B cell (primary cell): ENCODE results near the gene CISD1. TPM values are rescaled to one million over a fixed set of nuclear protein-coding genes. Genes with fewer than 3 reads are reported as not detected.

Experiments
- ATAC-seq: fragments of 200-7000 bp; cut with Tn5 transposase; one replicate; pipeline ENCODE4 v1.10.0; 2021; ENCODE audit warnings: low read depth, mild to moderate bottlenecking, moderate number of reproducible peaks, moderate library complexity
- CTCF ChIA-PET: fragments of 350-600 bp; sonication (Branson Sonifier 250); formaldehyde crosslinking; loops from one replicate; lab custom pipeline; 2021; ENCODE audit warnings: antibody characterized with exemption, inconsistent platforms; lab: Charles Lee
- POLR2A ChIA-PET: fragments of 350-600 bp; sonication (Branson Sonifier 250); formaldehyde crosslinking; loops from one replicate; lab custom pipeline; 2021; ENCODE audit warnings: antibody characterized with exemption; lab: Charles Lee
- DNase-seq: peaks from one replicate; pipeline ENCODE4 v3.0.0; 2013
- H2AFZ ChIP-seq: 2 replicates; pipeline ENCODE4 v1.6.1; 2012; ENCODE audit warnings: mild to moderate bottlenecking, low read depth, low read length; ENCODE audit not compliant: insufficient read depth, poor library complexity, severe bottlenecking
- H3K27ac ChIP-seq, 2 donors: 1 replicate in 1 of 2; 2 replicates in 1 of 2; pipeline ENCODE4 v1.5.1; 2012 to 2013; ENCODE audit warnings: low read length in 2 of 2, mild to moderate bottlenecking in 2 of 2, moderate library complexity in 1 of 2
- H3K27me3 ChIP-seq, 4 experiments: fragments of 200-600 bp in 1 of 4; sonication (generic) in 1 of 4; replicated peaks in 1 of 4; 1 replicate in 2 of 4; 2 replicates in 2 of 4; pipeline versions ENCODE4 v1.6.1 to v1.7.0; 2013 to 2016; ENCODE audit warnings: low read length in 3 of 4, mild to moderate bottlenecking in 2 of 4, mixed read lengths in 1 of 4, moderate library complexity in 1 of 4; ENCODE audit not compliant: insufficient read depth in 4 of 4, control insufficient read depth in 3 of 4; ENCODE audit errors: control extremely low read depth in 1 of 4
- H3K36me3 ChIP-seq, 2 experiments: replicated peaks in 1 of 2; 1 replicate in 1 of 2; 2 replicates in 1 of 2; pipeline versions ENCODE4 v1.6.1 to v1.7.1; 2013; ENCODE audit warnings: low read length in 1 of 2; ENCODE audit not compliant: insufficient read depth in 2 of 2, control insufficient read depth in 1 of 2; ENCODE audit errors: control extremely low read depth in 1 of 2, extremely low read depth in 1 of 2
- H3K4me1 ChIP-seq, 2 donors: fragments of 200-600 bp in 1 of 2; sonication (generic) in 1 of 2; 1 replicate in 1 of 2; 2 replicates in 1 of 2; pipeline versions ENCODE4 v1.5.1 to v1.6.1; 2013 to 2017; ENCODE audit warnings: low read length in 2 of 2; ENCODE audit not compliant: control insufficient read depth in 2 of 2, insufficient read depth in 2 of 2
- H3K4me2 ChIP-seq: replicated peaks from 2 replicates; pipeline ENCODE3; 2012; ENCODE audit warnings: mild to moderate bottlenecking, low read depth, low read length; ENCODE audit not compliant: poor library complexity, severe bottlenecking
- H3K4me3 ChIP-seq, 5 experiments: fragments of 200-600 bp in 1 of 5; sonication (generic) in 1 of 5; 1 replicate in 3 of 5; 2 replicates in 2 of 5; pipeline versions ENCODE4 v1.5.1 to v1.7.0; 2011 to 2016; ENCODE audit warnings: low read length in 4 of 5, mild to moderate bottlenecking in 4 of 5, low read depth in 2 of 5, control low read depth in 1 of 5, moderate library complexity in 1 of 5; ENCODE audit not compliant: insufficient read depth in 1 of 5; ENCODE audit errors: control extremely low read depth in 1 of 5, extremely low read depth in 1 of 5
- H3K79me2 ChIP-seq: fragments of 200-600 bp; sonication (generic); one replicate; pipeline ENCODE4 v1.6.0; 2016; ENCODE audit warnings: low read length; ENCODE audit not compliant: control insufficient read depth, insufficient read depth
- H3K9ac ChIP-seq: fragments of 200-600 bp; sonication (generic); 2 replicates; pipeline ENCODE4 v1.6.1; 2017; ENCODE audit warnings: mild to moderate bottlenecking, low read length, moderate library complexity
- H3K9me3 ChIP-seq, 3 donors: one replicate each; pipeline versions ENCODE4 v1.6.1 to v1.7.1; 2013; ENCODE audit warnings: low read length in 2 of 3; ENCODE audit not compliant: control insufficient read depth in 2 of 3, insufficient read depth in 1 of 3; ENCODE audit errors: control extremely low read depth in 1 of 3
- H4K20me1 ChIP-seq: 2 replicates; pipeline ENCODE4 v1.6.0; 2012; ENCODE audit warnings: mild to moderate bottlenecking, low read length; ENCODE audit not compliant: insufficient read depth, control insufficient read depth, poor library complexity, severe bottlenecking
- H3K27ac Mint-ChIP-seq: one replicate; pipeline ENCODE4 v1.8.0; 2021; ENCODE audit warnings: mixed read lengths
- H3K27me3 Mint-ChIP-seq: one replicate; pipeline ENCODE4 v1.8.0; 2021; ENCODE audit warnings: mixed read lengths
- H3K4me1 Mint-ChIP-seq: one replicate; pipeline ENCODE4 v1.8.0; 2021; ENCODE audit warnings: mixed read lengths
- H3K4me3 Mint-ChIP-seq: one replicate; pipeline ENCODE4 v1.8.0; 2021; ENCODE audit warnings: mixed read lengths
- H3K9me3 Mint-ChIP-seq: one replicate; pipeline ENCODE4 v1.8.0; 2022; ENCODE audit warnings: mixed read lengths; ENCODE audit not compliant: insufficient read depth
- EZH2 ChIP-seq: IDR thresholded peaks from 2 replicates; pipeline ENCODE4 v1.6.1; 2012; ENCODE audit warnings: borderline replicate concordance, low read depth, mild to moderate bottlenecking, moderate library complexity, low read length; ENCODE audit not compliant: insufficient read depth, poor library complexity, severe bottlenecking
- WGBS: methylation state at CpG from one replicate; pipeline ENCODE4 v1.1.5; 2013; ENCODE audit warnings: missing lambda C conversion rate; ENCODE audit not compliant: insufficient coverage; 5-methylcytosine and 5-hydroxymethylcytosine counted together
- intact Hi-C: fragments of 100-400 bp; cut with micrococcal nuclease; formaldehyde crosslinking; loops from one replicate; pipeline ENCODE4 v1.10.0; 2022
- polyA plus RNA-seq: library from polyadenylated mRNA; depleted of rRNA; stranded (reverse); fragments of >200 nt; gene quantifications from 2 replicates; pipeline ENCODE4 v1.2.3, GENCODE V29; 2012
- total RNA-seq, 2 donors: library from RNA; stranded (reverse); fragments of 120-200 nt in 1 of 2; gene quantifications; 1 replicate in 1 of 2; 2 replicates in 1 of 2; pipeline versions ENCODE4 v1.2.3 to v1.2.4, GENCODE V29; 2013 to 2022
- TF ChIP-seq, protein P1 (sequence below): fragments of 200-600 bp; IDR thresholded peaks from one replicate; pipeline ENCODE4 v1.8.0; 2022; ENCODE audit warnings: antibody characterized with exemption, mild to moderate bottlenecking

Gene CISD1
- total and polyA plus RNA-seq, 2 donors (not counting 1 experiment from before 2014, with no cell fraction given), result 6.6 to 7.3 TPM

DNA sequence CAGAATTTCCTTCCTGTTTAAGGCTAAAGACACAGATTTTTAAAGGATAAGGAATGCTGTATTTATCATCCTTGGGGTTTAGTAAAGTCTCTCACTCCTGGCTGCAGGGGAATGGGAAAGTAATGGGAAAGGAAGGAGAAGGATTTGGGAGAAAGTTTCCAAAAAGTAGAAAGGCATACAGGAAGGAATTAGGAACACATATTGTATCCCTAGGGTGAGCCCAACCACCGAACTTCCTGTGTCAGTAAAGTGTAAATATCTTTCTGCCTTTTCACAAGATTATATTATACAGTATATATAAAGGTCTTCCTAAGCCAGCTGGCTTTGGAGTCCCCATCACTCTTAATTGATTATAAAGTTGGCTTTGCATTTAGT lies 53.9 kb downstream of the CISD1 start:
- H3K27ac Mint-ChIP-seq, result no peak overlapping the region
- H3K4me3 ChIP-seq, result no peak overlapping the region
- no peak overlapping the region for H3K27ac ChIP-seq
- H3K79me2 ChIP-seq, result no peaks in the 10 kb centered on the region
- no peak for TF ChIP-seq EZH2
- TF ChIP-seq, protein P1, sequence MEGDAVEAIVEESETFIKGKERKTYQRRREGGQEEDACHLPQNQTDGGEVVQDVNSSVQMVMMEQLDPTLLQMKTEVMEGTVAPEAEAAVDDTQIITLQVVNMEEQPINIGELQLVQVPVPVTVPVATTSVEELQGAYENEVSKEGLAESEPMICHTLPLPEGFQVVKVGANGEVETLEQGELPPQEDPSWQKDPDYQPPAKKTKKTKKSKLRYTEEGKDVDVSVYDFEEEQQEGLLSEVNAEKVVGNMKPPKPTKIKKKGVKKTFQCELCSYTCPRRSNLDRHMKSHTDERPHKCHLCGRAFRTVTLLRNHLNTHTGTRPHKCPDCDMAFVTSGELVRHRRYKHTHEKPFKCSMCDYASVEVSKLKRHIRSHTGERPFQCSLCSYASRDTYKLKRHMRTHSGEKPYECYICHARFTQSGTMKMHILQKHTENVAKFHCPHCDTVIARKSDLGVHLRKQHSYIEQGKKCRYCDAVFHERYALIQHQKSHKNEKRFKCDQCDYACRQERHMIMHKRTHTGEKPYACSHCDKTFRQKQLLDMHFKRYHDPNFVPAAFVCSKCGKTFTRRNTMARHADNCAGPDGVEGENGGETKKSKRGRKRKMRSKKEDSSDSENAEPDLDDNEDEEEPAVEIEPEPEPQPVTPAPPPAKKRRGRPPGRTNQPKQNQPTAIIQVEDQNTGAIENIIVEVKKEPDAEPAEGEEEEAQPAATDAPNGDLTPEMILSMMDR, result no peak
- no peak overlapping the region for H2AFZ ChIP-seq
- WGBS, result no CpG with 5 or more reads among the region's 1 CpG
- H3K4me2 ChIP-seq, result peak overlapping the region; percentile 36
- H3K36me3 ChIP-seq, result no peaks in the 10 kb centered on the region
- ChIA-PET POLR2A (no interaction called here), CTCF (interaction anchor here (0.6 kb wide), 1 partner anchor 24 kb away, joined by 3 read pairs; no protein-coding TSS in a partner anchor)
- no peak for ATAC-seq
- no peaks in the 10 kb centered on the region for H3K27me3 ChIP-seq
- no peak overlapping the region for H3K4me3 Mint-ChIP-seq
- H3K4me1 Mint-ChIP-seq, result peaks cover 8% of the 10 kb centered on the region
- no peaks in the 10 kb centered on the region for H3K9me3 ChIP-seq
- H3K27me3 Mint-ChIP-seq, result peaks cover 8% of the 10 kb centered on the region
- no peak for DNase-seq
- no peaks in the 10 kb centered on the region for H4K20me1 ChIP-seq
- H3K9me3 Mint-ChIP-seq, result no peaks in the 10 kb centered on the region
- intact Hi-C loops, result no loop called here
- H3K4me1 ChIP-seq, result peaks cover 8% of the 10 kb centered on the region in 2 donors
- no peak overlapping the region for H3K9ac ChIP-seq

DNA sequence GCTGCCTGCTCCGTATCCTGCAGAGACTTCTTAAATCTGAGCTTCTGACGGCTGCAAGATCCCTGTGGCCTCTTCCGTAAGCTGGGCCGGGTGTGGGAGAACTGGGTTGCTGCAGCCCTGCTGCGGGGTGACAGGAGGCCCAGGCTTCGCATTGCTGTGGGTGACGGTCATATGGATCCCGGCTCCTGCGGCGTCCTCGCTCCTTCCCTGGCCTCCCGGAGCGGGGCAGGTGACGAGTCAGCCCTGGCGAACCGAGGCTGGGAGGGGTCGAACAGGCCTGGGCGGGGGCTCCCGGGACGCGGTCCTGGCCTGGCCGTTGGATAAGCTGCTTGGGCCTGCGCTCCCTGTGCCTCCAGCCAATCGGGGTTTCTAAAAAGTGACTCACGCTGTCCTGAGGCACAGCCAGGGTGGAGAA lies 58.0 kb downstream of the CISD1 start:
- Mint-ChIP-seq H3K27me3 (peaks cover 4% of the 10 kb centered on the region), H3K27ac (no peak overlapping the region), H3K4me1 (peaks cover 8% of the 10 kb centered on the region), H3K9me3 (no peaks in the 10 kb centered on the region), H3K4me3 (no peak overlapping the region)
- CTCF ChIA-PET, result no interaction called here
- Histone ChIP-seq H3K27ac (no peak overlapping the region), H3K4me3 (no peak overlapping the region), H3K36me3 (no peaks in the 10 kb centered on the region), H3K9ac (no peak overlapping the region), H4K20me1 (no peaks in the 10 kb centered on the region), H2AFZ (no peak overlapping the region), H3K4me2 (no peak overlapping the region), H3K79me2 (no peaks in the 10 kb centered on the region), H3K9me3 (no peaks in the 10 kb centered on the region), H3K27me3 (no peaks in the 10 kb centered on the region), H3K4me1 (peaks cover 8% of the 10 kb centered on the region in 2 donors)
- intact Hi-C loops, result no loop called here
- ATAC-seq, result no peak
- POLR2A ChIA-PET, result no interaction called here
- TF ChIP-seq, protein P1, result no peak
- TF ChIP-seq EZH2, result no peak
- DNase-seq, result no peak
- 78% methylated on average over 21 of the region's 25 CpGs for WGBS
